ENCODE results near the gene OR1I1.

Gene OR1I1

DNA sequence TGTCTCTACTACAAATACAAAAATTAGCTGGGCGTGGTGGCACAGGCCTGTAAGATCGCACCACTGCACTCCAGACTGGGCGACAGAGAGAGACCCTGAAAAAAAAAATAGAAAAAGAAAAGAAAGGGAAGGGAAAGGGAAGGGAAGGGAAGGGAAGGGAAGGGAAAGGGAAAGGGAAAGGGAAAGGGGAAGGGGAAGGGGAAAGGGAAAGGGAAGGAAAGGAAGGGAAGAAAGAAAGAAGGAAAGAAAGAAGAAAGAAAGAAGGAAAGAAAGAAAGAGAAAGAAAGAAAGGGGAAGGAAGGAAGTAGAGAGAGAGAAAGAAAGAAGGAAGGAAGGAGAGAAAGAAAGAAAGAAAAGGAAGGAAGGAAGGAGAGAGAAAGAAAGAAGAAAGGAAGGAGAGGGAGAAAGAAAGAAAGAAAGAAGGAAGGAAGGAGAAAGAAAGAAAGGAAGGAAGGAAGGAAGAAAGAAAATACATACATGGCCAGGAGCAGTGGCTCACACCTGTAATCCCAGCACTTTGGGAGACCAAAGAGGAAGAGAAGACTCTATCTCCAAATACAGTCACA, 17.1 kb downstream of the OR1I1 start:
- DNase-seq, result no peak

DNA sequence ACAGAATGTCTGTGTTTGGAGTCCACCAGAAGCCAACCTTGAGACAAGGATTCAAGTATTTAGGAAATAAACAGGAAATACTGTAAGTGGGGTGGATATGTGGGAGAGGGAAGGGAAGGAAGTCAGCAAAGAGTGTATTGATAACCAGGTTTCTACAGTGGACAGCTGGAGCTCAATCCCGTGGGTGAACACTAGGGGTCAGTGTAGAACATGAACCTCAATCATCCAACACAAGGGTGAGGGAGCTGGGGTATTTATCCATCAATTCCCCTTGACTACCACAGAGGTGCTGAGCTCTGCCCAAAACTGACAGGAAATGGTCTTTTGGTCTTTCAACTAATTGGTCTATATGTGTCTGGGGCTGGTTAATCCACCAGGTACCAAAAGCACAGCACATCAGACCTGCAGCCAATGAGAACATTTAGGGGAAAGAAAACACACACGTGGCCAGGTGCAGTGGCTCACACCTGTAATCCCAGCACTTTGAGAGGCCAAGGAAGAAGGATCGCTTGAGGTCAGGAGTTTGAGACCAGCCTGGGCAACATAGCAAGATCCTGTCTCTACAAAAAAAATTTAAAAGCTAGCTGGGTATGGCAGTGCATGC, 19.6 kb downstream of the OR1I1 start:
- peak; percentile 57 to 59 for DNase-seq

- no peak for DNase-seq
These were observed 22.0 kb downstream of the OR1I1 start for GRCh38 chr19:15104003-15104402.

GRCh38 chr19:15104411-15104810, 22.4 kb downstream of the OR1I1 start:
- DNase-seq, result no peak

DNA sequence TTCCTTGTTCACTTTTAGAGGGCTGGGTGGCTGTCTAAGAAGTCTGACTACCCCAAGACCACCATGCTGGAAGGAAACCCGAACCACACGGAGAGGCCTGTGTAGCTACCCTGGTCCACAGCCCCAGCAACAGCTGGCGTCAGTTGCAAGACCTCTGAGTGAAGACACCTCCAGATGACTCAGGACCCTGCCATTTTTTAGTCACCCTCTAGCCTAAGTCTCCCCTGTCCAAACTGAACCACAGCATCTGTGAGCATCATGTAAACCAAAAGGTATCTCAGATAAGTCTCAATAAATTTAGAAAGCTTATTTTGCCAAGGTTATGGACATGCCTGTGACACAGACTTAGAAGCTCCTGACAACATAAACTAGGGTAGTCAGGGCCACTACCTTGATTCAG, 23.0 kb downstream of the OR1I1 start:
- no peak for DNase-seq

- peak in 1 of 2 donors; percentile 40 for DNase-seq
These were observed 25.3 kb downstream of the OR1I1 start, which contains the start of gene SYDE1 for GRCh38 chr19:15107061-15108010. Gene SYDE1 (plus strand): TSS chr19:15107401. CDS start chr19:15107434, 33 bp downstream.

DNA sequence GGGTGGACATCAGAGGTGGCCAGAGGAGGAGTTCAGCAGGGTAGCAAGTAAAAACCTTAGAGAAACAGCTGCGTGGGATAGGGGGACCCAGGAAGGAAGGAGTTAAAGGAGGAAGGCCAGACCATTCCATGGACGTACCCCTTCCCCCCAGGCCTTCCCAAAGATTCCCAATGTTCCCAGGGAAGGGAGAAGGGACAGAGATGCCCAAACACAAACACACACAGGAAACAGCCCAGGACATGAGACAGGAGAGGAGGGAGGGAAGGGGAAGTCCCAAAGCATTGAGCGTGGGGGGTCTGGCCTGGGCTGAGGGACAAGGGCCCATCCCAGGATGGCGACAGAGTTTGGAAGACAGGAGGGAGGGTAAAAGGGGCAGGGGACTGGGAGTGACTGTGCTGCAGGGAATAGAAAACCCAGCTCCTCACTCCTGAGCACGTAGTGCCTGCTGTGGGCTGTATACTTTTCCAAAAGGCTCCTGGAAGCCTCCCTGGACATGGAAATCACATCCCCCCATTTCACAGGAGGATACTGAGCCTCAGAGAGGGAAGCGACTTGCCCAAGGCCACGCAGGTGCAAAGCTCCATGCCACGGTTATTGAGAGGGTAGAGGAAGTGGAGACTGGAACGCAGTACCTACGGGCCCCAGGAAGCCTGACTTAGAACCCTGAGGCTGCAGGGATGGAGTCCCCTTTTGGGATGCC, 26.3 kb downstream of the OR1I1 start:
- no peak for DNase-seq

- DNase-seq, result no peak
These were observed 27.1 kb downstream of the OR1I1 start for GRCh38 chr19:15108845-15109767.

GRCh38 chr19:15109768-15110417, 27.9 kb downstream of the OR1I1 start:
- DNase-seq, result no peak

DNA sequence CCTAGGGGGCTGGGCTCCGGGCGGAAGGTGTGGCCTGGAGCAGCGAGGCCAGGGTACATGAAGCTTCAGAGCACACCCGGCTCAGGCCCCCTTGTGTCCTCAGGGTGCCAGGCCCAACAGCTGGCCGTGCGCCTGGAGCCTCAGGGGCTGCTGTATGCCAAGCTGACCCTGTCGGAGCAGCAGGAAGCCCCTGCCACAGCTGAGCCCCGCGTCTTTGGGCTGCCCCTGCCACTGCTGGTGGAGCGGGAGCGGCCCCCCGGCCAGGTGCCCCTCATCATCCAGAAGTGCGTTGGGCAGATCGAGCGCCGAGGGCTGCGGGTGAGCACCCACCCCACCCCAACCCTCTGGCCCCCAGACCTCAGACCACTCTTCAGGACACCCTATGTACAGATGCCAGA, 28.4 kb downstream of the OR1I1 start:
- no peak for DNase-seq

DNA sequence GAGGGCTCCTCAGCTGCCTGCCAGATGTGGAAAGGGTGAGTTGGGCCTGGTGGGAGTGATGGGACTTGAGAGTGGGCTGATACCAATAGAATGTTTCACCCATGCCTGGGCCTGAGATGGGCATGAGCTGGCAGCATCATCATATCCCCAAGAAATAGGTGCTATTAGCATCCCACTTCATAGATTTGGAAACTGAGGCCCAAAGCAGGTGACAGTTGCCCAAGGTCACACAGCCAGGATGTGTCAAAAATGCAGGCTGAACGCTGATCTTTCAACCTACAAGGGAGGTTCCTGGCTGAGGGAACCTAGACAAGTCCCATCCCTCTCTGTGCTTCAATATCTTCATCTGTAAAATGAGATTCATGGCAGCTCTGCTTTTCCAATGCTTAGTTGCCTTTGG, 29.7 kb downstream of the OR1I1 start:
- DNase-seq, result no peak

DNA sequence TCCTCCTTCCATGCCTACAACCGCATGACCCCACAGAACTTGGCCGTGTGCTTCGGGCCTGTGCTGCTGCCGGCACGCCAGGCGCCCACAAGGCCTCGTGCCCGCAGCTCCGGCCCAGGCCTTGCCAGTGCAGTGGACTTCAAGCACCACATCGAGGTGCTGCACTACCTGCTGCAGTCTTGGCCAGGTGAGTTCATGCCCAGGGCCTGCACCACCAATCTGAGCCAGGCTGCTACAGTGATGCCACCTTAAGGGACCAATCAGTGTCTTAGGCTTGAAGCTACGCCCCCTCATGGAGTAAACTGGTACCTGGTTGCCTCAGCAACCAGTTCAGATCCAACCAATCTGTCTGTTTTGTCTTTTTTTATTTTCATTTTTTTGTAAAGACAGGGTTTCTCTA, 30.4 kb downstream of the OR1I1 start:
- DNase-seq, result no peak

- DNase-seq, result no peak
These were observed 31.5 kb downstream of the OR1I1 start for GRCh38 chr19:15113245-15114152.

GRCh38 chr19:15114153-15114540, 32.1 kb downstream of the OR1I1 start:
- no peak for DNase-seq

DNA sequence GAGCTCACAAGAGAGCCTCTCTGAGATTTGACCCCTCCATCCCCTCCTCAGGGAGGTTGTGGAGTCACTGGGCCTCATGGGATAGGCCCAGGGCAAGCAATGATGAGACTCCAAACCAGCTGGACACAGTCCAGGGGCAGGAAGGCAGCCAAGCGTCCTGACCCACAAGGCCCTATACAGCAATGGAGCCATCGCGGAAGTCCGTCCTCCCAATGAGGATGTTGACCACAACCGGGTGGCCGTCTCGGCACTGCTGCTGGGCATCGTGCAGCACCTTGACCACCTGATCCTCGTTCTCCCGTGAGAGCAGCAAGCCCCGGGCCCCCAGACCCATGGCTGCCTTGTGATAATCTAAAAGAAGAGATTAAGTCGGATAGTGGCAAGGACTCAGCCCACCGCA, 33.1 kb downstream of the OR1I1 start:
- no peak for DNase-seq

DNA sequence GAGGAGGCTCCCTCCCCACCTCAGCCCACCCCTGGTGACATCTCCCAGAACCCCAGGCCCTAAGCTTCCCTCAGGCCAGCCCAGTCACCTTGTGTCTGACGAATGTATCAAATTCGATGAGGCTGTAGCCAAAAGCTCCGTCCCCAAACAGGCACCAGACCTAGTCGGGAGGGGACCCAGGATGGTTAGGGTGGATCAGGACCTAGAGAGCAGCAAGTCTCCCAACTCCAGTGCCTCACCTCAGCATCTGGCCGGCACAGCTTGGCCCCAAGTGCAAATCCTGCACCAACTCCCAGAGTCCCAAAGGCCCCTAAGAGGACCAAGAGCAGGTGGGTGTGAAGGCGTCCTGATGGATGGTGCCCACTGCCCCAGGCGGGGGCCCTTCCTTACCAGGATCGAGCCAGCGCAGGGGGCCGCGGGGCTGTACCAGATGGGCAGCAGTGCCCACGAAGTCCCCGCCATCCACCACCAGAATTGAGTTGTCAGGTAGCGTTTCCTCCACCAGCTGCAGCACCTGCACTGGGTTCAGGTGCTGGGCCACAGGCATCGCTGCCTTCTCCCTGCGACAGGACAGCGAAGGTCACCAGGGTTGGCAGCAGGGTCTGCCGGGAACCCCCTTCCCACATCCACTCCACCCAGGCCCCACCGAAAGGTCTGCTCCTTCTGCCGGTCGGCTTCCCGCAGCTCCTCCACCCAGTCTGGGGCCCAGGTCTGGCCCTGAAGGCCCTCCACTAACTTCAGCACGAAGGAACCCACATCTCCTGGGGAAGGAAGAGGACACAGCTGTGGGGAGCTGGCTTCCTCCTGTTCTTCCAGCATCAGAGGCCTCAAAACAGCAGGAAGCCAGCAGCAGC, 34.0 kb downstream of the OR1I1 start:
- no peak for DNase-seq

- DNase-seq, result no peak
These were observed 34.8 kb downstream of the OR1I1 start for GRCh38 chr19:15116856-15117255.

DNA sequence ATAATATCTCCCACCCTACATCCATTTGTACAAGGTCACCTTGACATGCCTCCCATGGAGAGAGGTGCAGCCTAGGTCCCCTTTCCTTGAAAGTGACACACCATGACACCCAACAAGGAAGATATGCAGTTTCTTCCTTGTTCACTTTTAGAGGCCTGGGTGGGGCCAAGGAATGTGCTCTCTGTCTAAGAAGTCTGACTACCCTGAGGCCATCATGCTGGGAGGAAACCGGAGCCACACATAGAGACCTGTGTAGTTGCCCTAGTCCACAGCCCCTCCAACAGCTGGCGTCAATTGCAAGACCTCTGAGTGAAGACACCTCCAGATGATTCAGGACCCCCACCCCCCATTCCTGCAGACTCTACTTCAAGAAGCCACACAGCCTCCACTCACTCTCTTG, 36.2 kb downstream of the OR1I1 start:
- no peak for DNase-seq

DNA sequence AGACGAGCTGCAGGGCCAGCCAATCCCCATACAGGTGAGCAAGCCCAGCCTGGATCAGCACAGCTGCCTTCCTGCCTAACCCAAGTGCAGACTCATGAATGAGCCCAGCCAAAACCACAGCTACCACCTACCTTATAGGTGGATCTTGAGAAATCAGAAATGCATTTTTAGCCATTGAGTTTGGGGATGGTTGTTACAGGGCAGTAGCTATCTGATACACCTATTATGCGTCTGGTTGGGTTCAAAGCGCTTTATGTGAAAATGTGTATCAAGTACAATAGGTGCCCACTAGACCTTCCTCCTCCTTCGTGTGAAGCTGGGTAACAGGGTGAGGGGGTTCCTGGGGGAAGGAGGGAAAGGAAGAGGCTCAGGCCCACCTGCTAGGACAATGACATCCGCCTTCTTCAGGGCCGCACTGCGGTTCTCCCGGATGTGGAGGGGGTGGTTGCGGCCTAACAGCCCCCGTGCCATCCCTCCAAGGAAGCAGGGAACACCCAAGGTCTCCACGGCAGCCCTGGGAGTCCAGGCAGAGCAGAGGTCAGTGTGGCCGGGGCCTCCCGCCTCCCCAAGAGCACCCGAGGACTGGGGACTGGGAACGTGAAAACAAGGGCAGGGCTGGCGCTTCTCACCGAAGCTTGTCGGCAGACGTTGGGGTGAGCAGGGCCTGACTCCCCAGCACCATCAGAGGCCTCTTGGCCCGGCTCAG, 36.9 kb downstream of the OR1I1 start:
- no peak for DNase-seq
